DMS 273 treated with DMSO at 0.1 percent for 48 hours (cell line): Measurements from ENCODE around the gene CENPX.

ENCODE experiments used
- DNase-seq: peaks from one replicate; lab custom pipeline; 2025; lab: John Stamatoyannopoulos, UW

CENPX gene

GRCh38 chr17:82022310-82022980 is at the start of gene CENPX:
TSS of gene CENPX (minus strand) at chr17:82022878. CDS start at chr17:82022861, 17 bp downstream.
- no peak for DNase-seq

- no peak for DNase-seq
Measured at GRCh38 chr17:82070611-82071010, 47.9 kb upstream of the CENPX start.

DNA sequence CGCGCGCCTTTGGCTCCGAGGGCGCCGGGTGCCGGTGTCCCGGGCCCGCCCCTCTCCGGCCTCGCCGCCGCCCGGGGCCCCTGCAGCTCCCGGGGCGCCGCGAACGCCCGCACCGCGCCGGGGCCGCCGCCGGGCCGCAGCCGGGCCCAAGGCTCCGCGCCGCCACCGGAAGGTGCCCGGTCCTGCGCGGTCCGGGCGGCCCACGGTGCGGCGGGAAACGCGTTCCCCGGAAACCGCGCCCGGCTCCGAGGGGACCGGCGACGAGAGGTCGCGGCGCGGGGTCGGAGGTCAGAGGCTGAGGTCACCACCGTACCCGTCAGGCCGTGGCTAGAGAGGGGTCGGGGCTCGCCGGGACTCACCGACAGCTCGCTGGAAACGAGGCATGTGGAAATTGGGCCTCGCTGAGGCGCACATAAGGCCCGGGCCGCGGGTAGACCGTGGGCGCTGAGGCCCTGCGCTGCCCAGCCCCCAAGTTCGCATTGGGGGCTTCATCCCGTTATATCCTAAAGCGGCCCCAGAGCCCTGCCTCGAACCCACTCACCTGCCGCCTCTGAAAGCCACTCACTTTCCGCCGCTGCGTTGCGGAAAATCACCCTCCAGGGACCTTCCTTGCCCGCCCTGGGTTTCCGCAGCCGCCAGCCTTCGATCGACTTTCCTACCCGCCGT is 43.1 kb upstream of the CENPX start, which contains the start of gene DUS1L:
Gene DUS1L, minus strand, starts transcription at position 167 of the 666 bp plus-strand sequence. CDS start 745 bp downstream, outside the sequence.
- no peak for DNase-seq

DNA sequence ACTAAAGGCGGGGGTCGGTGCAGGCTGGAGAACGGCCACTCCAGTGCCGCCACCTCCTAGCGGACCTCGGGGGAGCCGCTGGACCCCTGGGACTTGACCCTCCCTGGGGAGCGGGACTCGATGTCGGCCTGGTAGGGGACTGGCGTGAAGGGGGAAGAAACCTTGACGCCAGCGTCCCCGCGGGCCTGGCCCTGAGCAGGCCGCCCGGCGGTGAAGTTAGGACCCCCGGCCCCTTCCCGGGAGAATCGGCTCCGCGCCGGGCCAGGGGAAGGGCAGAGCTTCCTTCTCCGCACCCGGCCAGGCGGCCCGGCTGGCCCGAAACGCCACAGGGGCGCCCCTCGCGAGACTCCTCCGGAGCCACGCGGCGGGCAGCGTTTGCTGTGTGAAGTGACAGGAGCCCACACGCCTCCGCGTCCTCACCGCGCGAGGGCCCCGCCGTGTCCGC is 42.5 kb upstream of the CENPX start:
- no peak for DNase-seq

GRCh38 chr17:82064433-82065192 is 41.9 kb upstream of the CENPX start:
- no peak for DNase-seq

DNA sequence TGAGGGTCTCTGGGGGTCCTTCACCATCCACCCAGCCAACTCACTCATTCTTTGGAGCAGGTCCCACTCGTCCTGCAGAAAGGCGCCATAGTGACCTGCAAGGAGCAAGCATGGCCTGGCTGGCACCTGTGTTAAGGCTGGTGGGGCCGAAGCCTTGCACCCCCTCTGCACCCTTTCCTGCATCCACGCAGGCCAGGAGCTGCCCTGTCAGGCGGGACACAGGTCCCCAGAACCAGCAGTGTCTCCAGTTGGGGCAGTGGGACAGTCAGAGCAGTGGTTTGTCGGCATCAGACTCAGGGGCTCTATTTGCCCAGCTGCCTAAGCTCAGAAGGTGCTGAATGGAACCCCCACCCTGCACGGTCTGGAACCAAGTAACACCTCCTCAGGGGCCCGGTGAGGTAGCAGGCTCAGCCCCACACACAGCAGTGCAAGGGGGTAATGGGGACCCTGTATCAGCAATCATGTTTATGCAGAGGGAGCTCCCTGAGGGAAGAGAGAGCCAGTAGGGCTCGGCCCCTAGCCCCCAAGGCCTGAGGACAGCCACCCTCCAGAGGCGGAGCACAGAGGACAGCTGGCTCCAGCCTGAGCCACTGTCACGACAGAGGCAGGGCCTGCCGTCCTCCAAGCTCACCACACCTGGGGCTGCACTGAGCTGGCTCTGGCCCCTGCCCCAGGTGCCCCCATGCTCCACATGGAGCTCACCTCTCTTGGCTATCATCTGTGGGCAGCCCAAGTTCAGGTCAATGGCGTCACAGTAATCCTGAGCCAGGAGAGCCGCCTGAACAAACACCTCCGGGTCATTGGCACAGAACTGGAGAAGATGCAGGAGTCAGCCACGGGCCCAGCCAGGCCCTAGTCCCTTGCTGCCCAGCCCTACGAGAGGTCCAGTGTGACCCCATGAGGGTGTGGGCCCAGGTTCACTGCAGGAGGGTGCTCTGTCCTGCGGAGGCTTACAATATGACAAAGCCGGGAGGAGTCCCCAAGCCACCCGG is 41.0 kb upstream of the CENPX start:
- DNase-seq, result no peak

DNA sequence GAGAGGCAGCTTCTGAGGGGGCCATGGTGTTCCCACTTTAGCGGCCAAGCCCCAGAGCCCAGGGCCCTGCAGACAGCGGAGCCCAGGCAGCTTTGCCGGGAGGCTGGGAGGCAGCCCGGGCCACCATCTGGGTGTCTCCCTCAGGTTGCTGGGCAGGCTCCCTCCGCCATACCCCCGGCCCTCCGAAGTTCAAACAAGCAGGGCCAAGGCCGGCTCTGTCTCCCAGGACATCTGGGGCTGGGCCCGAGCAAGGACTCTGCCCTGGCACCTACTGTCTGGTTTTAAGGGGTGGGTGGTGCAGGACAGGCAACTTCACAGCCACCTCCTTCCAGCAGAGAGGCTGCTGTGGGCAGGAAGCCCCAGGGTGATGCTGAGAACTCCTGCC is 40.3 kb upstream of the CENPX start:
- no peak for DNase-seq

DNA sequence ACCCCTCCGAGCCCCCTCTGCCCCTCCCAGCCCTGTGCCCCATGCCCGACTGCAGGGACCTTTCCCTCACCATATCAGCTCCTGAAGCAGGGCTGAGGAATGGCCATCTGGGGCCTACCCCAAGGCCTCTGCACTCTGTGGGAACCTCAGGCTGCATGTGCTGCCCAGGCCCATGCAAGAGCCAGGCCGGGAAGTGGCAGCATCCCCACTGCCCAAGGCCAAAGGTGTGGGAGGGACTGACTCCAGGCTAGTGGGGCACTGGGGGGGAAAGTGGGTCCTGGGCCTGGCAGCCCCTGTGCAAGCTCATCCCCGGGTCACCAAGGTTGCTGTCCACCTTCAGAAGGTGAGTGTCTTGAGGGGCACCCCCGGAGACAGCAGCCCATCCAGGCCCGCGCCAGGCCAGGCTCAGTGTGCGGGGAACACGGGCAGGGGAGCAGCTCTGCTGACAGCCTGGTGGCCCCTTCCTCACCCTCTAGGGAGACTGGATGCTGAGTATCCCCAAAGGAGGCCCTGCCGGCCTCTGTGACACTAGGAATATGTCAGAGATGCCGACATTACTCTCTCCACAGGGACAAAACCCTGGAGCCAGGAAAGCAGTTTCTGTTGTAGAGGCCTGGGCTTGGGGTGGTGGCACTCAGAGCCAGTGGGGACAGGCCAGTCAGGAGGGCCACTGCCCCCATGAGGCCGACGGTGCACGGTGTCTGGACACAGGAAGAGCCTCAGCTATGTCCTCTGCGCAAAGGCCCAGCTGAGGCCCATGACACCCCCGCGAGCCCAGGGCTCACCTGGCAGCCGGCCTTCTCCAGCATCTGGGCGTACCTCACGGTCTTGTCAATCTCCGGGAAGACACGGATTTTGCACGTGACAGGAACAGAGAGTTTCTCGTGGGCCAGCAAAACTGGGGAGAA is 39.7 kb upstream of the CENPX start:
- DNase-seq, result no peak

GRCh38 chr17:82061047-82061925 is 38.6 kb upstream of the CENPX start:
- no peak for DNase-seq

GRCh38 chr17:82060614-82061013 is 37.9 kb upstream of the CENPX start:
- no peak for DNase-seq

DNA sequence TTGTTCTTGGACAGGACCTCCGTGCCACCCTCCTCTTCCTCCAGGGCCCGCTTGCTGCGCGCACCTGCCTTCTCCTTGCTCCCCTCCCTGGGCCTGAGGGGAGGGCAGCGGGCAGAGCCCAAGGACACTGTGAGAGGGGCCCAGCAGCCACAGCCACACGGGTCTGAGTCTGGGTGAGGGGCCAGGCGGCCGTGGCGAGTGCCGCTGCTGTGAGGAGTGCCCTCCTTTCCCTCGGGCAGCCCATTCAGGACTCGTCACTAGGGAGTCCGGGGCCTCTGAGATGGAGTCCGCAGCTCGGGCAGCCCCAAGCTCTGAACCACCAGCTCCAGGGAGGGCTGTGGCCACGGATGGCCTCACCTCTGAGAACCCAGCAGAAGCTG is 37.3 kb upstream of the CENPX start:
- no peak for DNase-seq

- DNase-seq, result peak; percentile 36
Measured at GRCh38 chr17:82059272-82060000, 36.8 kb upstream of the CENPX start.

DNA sequence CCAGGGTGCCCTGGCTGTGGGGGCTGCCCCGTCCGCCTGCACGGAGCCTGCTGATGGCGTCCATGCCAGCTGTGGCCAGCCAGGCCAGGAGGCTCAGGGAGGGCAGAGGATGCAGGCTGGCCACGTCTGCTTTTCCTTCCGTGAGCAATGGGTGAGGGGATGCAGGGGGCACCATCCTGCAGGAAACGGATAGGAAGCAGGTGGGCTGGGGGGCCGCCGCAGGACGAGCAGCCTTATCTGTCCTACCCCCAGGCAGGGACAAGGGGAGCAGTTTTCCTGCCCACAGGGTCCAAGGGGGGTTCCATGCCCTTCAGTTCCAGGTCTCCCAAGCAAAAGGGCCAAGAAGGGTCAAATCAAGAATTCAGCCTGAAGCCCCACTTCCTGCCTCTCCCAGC is 36.2 kb upstream of the CENPX start:
- DNase-seq, result no peak

GRCh38 chr17:82058230-82058854 is 35.7 kb upstream of the CENPX start:
- DNase-seq, result no peak

GRCh38 chr17:82056729-82057621 is 34.3 kb upstream of the CENPX start:
- DNase-seq, result no peak

DNA sequence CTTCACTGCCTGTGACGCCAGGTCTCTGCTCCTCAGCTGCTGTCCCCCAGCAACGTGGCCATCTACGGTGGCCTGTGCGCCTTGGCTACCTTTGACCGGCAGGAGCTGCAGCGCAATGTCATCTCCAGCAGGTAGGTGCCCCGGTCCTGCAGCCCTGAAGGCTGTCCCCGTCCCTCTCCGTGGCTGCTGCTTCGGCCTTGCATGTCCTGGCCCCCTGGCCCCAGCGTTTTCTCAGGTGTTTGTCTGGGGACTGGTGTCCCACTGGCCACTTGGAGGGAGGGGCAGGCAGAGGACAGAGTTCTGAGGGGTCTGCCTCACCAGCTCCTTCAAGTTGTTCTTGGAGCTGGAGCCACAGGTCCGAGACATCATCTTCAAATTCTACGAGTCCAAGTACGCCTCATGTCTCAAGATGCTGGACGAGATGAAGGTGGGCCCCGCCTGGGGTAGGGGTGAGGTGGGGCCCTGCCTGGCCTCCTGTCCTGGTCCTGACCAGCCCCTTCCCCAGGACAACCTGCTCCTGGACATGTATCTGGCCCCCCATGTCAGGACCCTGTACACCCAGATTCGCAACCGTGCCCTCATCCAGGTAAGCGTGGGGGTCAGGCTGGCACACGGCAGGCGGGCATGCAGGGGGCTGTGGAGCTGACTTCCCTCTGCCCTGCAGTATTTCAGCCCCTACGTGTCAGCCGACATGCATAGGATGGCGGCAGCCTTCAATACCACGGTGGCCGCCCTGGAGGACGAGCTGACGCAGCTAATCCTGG is 33.5 kb upstream of the CENPX start:
- DNase-seq, result no peak
